ENCODE measurements around the gene TSPAN6.

TSPAN6 gene

GRCh38 chrX:100647095-100647494 lies 10.5 kb upstream of the TSPAN6 start:
- no peak for DNase-seq

- DNase-seq, result no peak
These were observed 8.5 kb upstream of the TSPAN6 start for GRCh38 chrX:100645106-100645505.

GRCh38 chrX:100643956-100644860 lies 7.6 kb upstream of the TSPAN6 start, which contains the start of gene SRPX2:
SRPX2 (plus strand) TSS chrX:100644199; CDS start chrX:100646323, 2,124 bp downstream.
- no peak for DNase-seq

- no peak for DNase-seq
These were observed 6.6 kb upstream of the TSPAN6 start for GRCh38 chrX:100643212-100643611.

- no peak for DNase-seq
These were observed 5.7 kb upstream of the TSPAN6 start for GRCh38 chrX:100642290-100642689.

GRCh38 chrX:100635989-100636320 lies 651 bp downstream of the TSPAN6 start:
- no peak for DNase-seq

GRCh38 chrX:100635040-100635439 lies 1.6 kb downstream of the TSPAN6 start:
- DNase-seq, result no peak

GRCh38 chrX:100625985-100626491 lies 10.6 kb downstream of the TSPAN6 start:
- no peak for DNase-seq

- no peak for DNase-seq
These were observed 13.6 kb downstream of the TSPAN6 start for GRCh38 chrX:100623001-100623400.

- no peak for DNase-seq
These were observed 21.6 kb downstream of the TSPAN6 start for GRCh38 chrX:100615005-100615404.

- no peak for DNase-seq
These were observed 24.7 kb downstream of the TSPAN6 start for GRCh38 chrX:100611951-100612350.

- no peak for DNase-seq
These were observed 27.0 kb downstream of the TSPAN6 start for GRCh38 chrX:100609591-100609990.

GRCh38 chrX:100606753-100607152 lies 29.9 kb downstream of the TSPAN6 start:
- no peak for DNase-seq

GRCh38 chrX:100600758-100601157 lies 35.8 kb downstream of the TSPAN6 start:
- DNase-seq, result no peak

GRCh38 chrX:100600340-100600739 lies 36.3 kb downstream of the TSPAN6 start:
- no peak for DNase-seq

- no peak for DNase-seq
These were observed 37.1 kb downstream of the TSPAN6 start for GRCh38 chrX:100599456-100599855.

GRCh38 chrX:100596601-100597000 lies 40.0 kb downstream of the TSPAN6 start:
- DNase-seq, result no peak

- DNase-seq, result no peak
These were observed 43.0 kb downstream of the TSPAN6 start for GRCh38 chrX:100593581-100593980.

GRCh38 chrX:100593126-100593525 lies 43.5 kb downstream of the TSPAN6 start:
- no peak for DNase-seq

GRCh38 chrX:100591256-100592051 lies 45.2 kb downstream of the TSPAN6 start:
- DNase-seq, result no peak

- no peak for DNase-seq
These were observed 48.7 kb downstream of the TSPAN6 start for GRCh38 chrX:100587861-100588260.

GRCh38 chrX:100586747-100587146 lies 49.9 kb downstream of the TSPAN6 start:
- DNase-seq, result no peak

- no peak for DNase-seq
These were observed 52.0 kb downstream of the TSPAN6 start, which contains the start of gene TNMD for GRCh38 chrX:100584611-100585010. TNMD (plus strand) TSS chrX:100584936; CDS start chrX:100585019, 83 bp downstream.
